SW 1271 (cell line): Measurements from ENCODE around the gene XRN1.
"Not testable (repeated sequence)": the region's sequence is repeated elsewhere in the genome, so short reads cannot be mapped to it uniquely, and the experiment has no call there.

Source experiments
- DNase-seq, 2 experiments: peaks; one replicate each; lab custom pipeline; 2025; lab: John Stamatoyannopoulos, UW

The XRN1 gene

GRCh38 chr3:142447852-142448823, at the start of gene XRN1:
TSS of gene XRN1 (minus strand) at chr3:142448037. CDS start at chr3:142447944, 93 bp downstream.
- DNase-seq: peak; percentile 78 to 92

- DNase-seq: no peak
Measured at GRCh38 chr3:142495103-142495502, 47.3 kb upstream of the XRN1 start.

- DNase-seq: no peak
Measured at GRCh38 chr3:142492184-142492583, 44.3 kb upstream of the XRN1 start.

- DNase-seq: no peak
Measured at GRCh38 chr3:142489572-142490323, 41.9 kb upstream of the XRN1 start.

- DNase-seq: no peak
Measured at GRCh38 chr3:142484912-142485435, 37.1 kb upstream of the XRN1 start.

- no peak for DNase-seq
Measured at GRCh38 chr3:142481196-142481595, 33.4 kb upstream of the XRN1 start.

- no peak for DNase-seq
Measured at GRCh38 chr3:142470826-142471225, 23.0 kb upstream of the XRN1 start.

GRCh38 chr3:142468456-142468855, 20.6 kb upstream of the XRN1 start:
- DNase-seq: no peak

GRCh38 chr3:142467768-142468167, 19.9 kb upstream of the XRN1 start:
- DNase-seq: no peak

GRCh38 chr3:142460689-142461088, 12.9 kb upstream of the XRN1 start:
- DNase-seq: no peak

GRCh38 chr3:142459929-142460328, 12.1 kb upstream of the XRN1 start:
- DNase-seq: no peak

GRCh38 chr3:142459096-142459495, 11.3 kb upstream of the XRN1 start:
- no peak for DNase-seq

GRCh38 chr3:142450881-142451280, 3.0 kb upstream of the XRN1 start:
- DNase-seq: no peak

- no peak for DNase-seq
Measured at GRCh38 chr3:142450189-142450588, 2.4 kb upstream of the XRN1 start.

- peak in 1 of 2 experiments; percentile 57 for DNase-seq
Measured at GRCh38 chr3:142447301-142447851, 461 bp downstream of the XRN1 start.

- no peak for DNase-seq
Measured at GRCh38 chr3:142445816-142446254, 2.0 kb downstream of the XRN1 start.

- DNase-seq: no peak
Measured at GRCh38 chr3:142444343-142444742, 3.5 kb downstream of the XRN1 start.

GRCh38 chr3:142443060-142443459, 4.8 kb downstream of the XRN1 start:
- DNase-seq: not testable (repeated sequence)

- DNase-seq: not testable (repeated sequence)
Measured at GRCh38 chr3:142439499-142440220, 8.2 kb downstream of the XRN1 start.

GRCh38 chr3:142438096-142438495, 9.7 kb downstream of the XRN1 start:
- DNase-seq: not testable (repeated sequence)

- no peak for DNase-seq
Measured at GRCh38 chr3:142436951-142437585, 10.8 kb downstream of the XRN1 start.
